ENCODE measurements around the gene TTLL1. TPM values are rescaled to one million over a fixed set of nuclear protein-coding genes. Genes with fewer than 3 reads are reported as not detected.

The TTLL1 gene
- polyA plus RNA-seq, 3 donors = 4.7 to 6.0 (median 5.6) TPM

DNA sequence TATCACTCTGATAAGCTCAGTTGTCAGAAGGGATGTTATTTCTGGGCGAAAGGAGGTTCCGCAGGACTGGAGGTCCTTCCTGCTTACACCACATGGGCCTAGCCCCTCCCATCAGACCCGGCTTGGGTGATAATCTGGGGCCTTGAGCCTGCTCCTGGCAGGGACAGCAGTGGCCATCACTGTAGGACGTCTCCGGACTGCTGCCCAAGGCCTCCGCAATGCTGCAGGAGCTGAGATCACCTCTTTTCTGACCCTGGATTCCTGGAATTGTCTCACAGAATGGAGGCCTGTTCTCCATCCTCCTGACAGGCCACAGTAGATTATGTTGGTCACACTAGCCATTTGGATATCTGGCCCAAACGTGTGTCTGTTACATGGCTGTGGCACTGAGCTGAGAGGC is 12.1 kb upstream of the TTLL1 start:
- Histone ChIP-seq H3K36me3 (replicated peaks in 1 of 2; ENCODE audit: control insufficient read depth in 1 of 2, insufficient read depth in 2 of 2, low read length in 2 of 2) (no peaks in the 10 kb centered on the region), H3K4me2 (replicated peaks; ENCODE audit: extremely low read depth, low read length, poor library complexity, severe bottlenecking) (no peak overlapping the region), H4K20me1 (ENCODE audit: insufficient read depth, low read length) (no peaks in the 10 kb centered on the region), H3K79me2 (ENCODE audit: insufficient read depth, low read length) (no peaks in the 10 kb centered on the region), H2AFZ (ENCODE audit: insufficient read depth, low read depth, low read length, poor library complexity, severe bottlenecking) (no peak overlapping the region), H3K9ac (ENCODE audit: insufficient read depth, low read length, poor library complexity, severe bottlenecking) (no peak overlapping the region), H3K27me3 (ENCODE audit: control insufficient read depth in 2 of 2, insufficient read depth in 2 of 2, low read length in 2 of 2) (no peaks in the 10 kb centered on the region), H3K9me3 (replicated peaks in 1 of 2; ENCODE audit: control insufficient read depth in 1 of 2, insufficient read depth in 1 of 2, low read length in 2 of 2) (peaks cover 9 to 11% of the 10 kb centered on the region in 2 donors), H3K27ac (ENCODE audit: low read depth in 1 of 2, low read length in 2 of 2) (no peak overlapping the region), H3K4me1 (ENCODE audit: control insufficient read depth in 1 of 2, insufficient read depth in 2 of 2, low read length in 2 of 2) (no peaks in the 10 kb centered on the region), H3K4me3 (replicated peaks in 1 of 3; ENCODE audit: low read depth in 2 of 3, low read length in 3 of 3) (no peak overlapping the region)
- H3K27me3 Mint-ChIP-seq (ENCODE audit: low read depth in 3 of 3) = peaks cover 0 to 5% (median 2%) of the 10 kb centered on the region in 3 donors
- H3K4me3 Mint-ChIP-seq = no peak overlapping the region
- H3K4me1 Mint-ChIP-seq = peaks cover 4% of the 10 kb centered on the region
- H3K9me3 Mint-ChIP-seq = peaks cover 8 to 13% (median 12%) of the 10 kb centered on the region in 7 donors
- peak overlapping the region in 1 of 7 donors; percentile 60 for H3K27ac Mint-ChIP-seq
- no peak for TF ChIP-seq CTCF (IDR thresholded peaks at IDR 0.05)
- no peak for DNase-seq
- 91% methylated on average over 5 of the region's 7 CpGs for WGBS (ENCODE audit: insufficient coverage)
- intact Hi-C loops (cut with micrococcal nuclease) = no loop called here
- H3K36me3 Mint-ChIP-seq = no peaks in the 10 kb centered on the region

- H3K4me3 ChIP-seq (replicated peaks in 1 of 3; ENCODE audit: low read depth in 2 of 3, low read length in 3 of 3) = no peak overlapping the region
- no peak overlapping the region for H3K9ac ChIP-seq (ENCODE audit: insufficient read depth, low read length, poor library complexity, severe bottlenecking)
- no peak overlapping the region for H3K4me2 ChIP-seq (replicated peaks; ENCODE audit: extremely low read depth, low read length, poor library complexity, severe bottlenecking)
- H3K4me1 ChIP-seq (ENCODE audit: control insufficient read depth in 1 of 2, insufficient read depth in 2 of 2, low read length in 2 of 2) = no peaks in the 10 kb centered on the region
- Mint-ChIP-seq H3K4me3 (no peak overlapping the region), H3K27ac (no peak overlapping the region), H3K27me3 (ENCODE audit: low read depth in 3 of 3) (peaks cover 0 to 2% (median 0%) of the 10 kb centered on the region in 3 donors), H3K36me3 (no peaks in the 10 kb centered on the region), H3K9me3 (peaks cover 13 to 21% (median 17%) of the 10 kb centered on the region in 7 donors), H3K4me1 (peaks cover 4% of the 10 kb centered on the region)
- no peak for TF ChIP-seq CTCF (IDR thresholded peaks at IDR 0.05)
- H4K20me1 ChIP-seq (ENCODE audit: insufficient read depth, low read length) = no peaks in the 10 kb centered on the region
- no peaks in the 10 kb centered on the region for H3K36me3 ChIP-seq (replicated peaks in 1 of 2; ENCODE audit: control insufficient read depth in 1 of 2, insufficient read depth in 2 of 2, low read length in 2 of 2)
- no peaks in the 10 kb centered on the region for H3K79me2 ChIP-seq (ENCODE audit: insufficient read depth, low read length)
- no peak overlapping the region for H2AFZ ChIP-seq (ENCODE audit: insufficient read depth, low read depth, low read length, poor library complexity, severe bottlenecking)
- H3K27me3 ChIP-seq (ENCODE audit: control insufficient read depth in 2 of 2, insufficient read depth in 2 of 2, low read length in 2 of 2) = no peaks in the 10 kb centered on the region
- DNase-seq = peak in 1 of 3 donors; percentile 64
- no peak overlapping the region for H3K27ac ChIP-seq (ENCODE audit: low read depth in 1 of 2, low read length in 2 of 2)
- H3K9me3 ChIP-seq (replicated peaks in 1 of 2; ENCODE audit: control insufficient read depth in 1 of 2, insufficient read depth in 1 of 2, low read length in 2 of 2) = peaks cover 9 to 17% of the 10 kb centered on the region in 2 donors
- 65% methylated on average over 5 of the region's 5 CpGs for WGBS (ENCODE audit: insufficient coverage)
- intact Hi-C loops (cut with micrococcal nuclease) = no loop called here
Measured at GRCh38 chr22:43100225-43100624, 11.0 kb upstream of the TTLL1 start.

Measured in CD14-positive monocyte (primary cell).